HG03108 (cell line): Measurements from ENCODE around the gene FARP2.
"Not testable (repeated sequence)": the region's sequence is repeated elsewhere in the genome, so short reads cannot be mapped to it uniquely, and the experiment has no call there.

Source experiments
- ATAC-seq: cut with Tn5 transposase; IDR thresholded peaks from one replicate; pipeline ENCODE4 v1.9.1; 2021; ENCODE audit warnings: moderate library complexity; ENCODE audit not compliant: unreplicated experiment

Gene FARP2

DNA sequence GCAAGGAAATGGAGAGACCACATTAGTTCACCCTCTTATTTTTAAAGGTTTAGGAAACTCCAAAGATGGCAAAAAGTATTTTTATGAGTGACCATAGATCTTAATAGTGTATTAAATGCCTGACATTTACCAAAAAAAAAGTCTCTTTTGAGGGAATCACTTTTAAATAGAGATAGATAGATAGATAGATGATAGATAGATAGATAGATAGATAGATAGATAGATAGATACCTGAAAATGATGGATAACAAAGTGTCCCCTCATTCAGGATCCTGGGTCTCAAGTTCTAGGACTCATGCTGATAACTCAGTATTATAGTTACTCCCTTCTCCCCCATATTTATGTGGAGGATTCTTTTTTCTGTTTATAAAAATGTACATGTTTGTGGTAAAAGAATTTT is 52.8 kb downstream of the FARP2 start:
- ATAC-seq: no peak

DNA sequence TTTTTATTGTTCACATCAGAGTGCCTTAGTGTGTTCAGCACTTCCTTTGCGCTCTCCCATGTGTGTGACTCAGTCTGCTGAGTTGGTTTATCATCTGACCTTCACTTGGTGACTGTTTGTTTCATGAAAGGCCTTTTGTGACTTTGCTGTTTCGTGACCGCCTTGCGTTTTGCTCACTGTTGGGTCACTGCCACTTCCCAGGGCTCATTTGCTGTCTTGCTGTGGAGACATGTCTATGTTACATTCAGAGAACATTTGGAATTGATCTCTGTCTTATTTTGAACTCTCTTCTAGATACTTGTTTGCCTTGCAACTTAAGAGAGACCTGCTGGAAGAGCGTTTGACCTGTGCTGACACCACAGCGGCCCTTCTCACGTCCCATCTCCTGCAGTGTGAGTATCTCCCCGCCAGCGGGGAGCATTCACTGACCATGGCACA is 54.7 kb downstream of the FARP2 start:
- ATAC-seq: no peak

GRCh38 chr2:241412144-241412543 is 56.1 kb downstream of the FARP2 start:
- ATAC-seq: no peak

GRCh38 chr2:241413501-241413900 is 57.4 kb downstream of the FARP2 start:
- not testable (repeated sequence) for ATAC-seq

DNA sequence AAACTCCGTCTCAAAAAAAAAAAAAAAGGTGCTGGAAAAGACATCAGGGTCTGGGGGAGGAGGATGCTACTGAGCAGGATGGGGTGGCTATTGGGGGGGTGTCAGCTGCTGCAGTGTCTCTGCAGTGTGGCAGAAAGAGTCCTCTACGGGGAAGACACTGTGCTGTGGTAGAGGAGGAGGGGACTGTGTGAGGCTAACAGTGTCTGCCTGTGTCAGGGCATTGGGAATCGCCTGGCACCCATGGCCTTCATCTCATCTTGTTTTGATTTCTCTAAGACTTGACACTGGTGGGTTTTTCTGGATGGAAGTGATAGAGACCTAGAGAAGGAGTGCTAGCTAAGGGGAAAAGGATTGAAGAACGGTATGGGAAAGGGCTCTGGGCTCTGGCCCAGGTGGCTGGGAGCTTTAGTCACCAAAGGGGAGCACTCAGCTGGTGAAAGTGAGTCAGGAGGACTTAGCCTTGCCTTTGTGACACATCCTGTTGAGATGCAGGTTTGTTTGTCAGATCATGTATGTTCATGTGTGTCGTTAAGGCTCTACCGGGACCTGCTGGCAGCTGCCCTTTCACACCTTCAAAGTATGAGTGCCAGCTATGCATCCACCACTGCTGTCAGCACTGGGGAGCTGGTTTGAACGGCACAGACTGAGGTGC is 58.0 kb downstream of the FARP2 start:
- no peak for ATAC-seq

- ATAC-seq: no peak
Measured at GRCh38 chr2:241415196-241415595, 59.1 kb downstream of the FARP2 start.

DNA sequence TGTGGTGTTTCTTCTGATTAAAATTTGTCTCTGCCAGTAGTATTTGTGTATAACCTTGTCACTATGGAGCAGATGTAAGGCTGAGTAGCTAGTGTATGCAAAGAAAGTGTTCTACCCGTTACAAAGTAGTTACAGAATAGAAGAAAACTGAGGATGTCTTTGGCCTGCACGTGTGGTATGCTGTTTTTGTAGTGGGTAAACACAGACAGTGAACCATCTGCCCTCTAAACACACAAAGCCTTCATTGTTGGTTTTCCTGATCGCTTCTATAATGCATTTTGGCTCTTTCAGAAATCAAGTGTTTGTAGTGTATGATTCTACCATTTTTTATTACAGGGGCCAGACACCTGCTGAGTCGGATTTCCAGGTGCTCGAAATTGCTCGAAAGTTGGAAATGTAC is 61.5 kb downstream of the FARP2 start:
- ATAC-seq: no peak

DNA sequence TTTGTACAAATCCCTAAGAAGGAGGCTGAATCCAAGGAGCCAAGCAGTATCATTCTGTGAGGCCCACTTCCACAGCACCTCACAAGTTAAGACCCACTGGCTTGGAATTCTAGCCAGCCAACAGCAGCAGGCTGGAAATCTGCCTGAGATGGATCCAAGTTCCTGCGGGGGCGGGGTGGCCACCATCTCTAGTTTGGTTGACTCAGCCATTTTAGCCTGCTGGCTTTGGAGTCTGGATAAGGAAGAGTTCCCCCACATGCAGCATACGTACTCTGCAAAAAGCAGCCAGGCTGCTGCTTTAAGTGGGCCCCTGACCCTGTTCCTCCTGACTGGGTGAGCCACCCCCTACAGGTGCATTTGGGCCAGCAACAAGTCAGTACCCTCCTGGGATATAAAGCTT is 65.2 kb downstream of the FARP2 start:
- ATAC-seq: no peak

DNA sequence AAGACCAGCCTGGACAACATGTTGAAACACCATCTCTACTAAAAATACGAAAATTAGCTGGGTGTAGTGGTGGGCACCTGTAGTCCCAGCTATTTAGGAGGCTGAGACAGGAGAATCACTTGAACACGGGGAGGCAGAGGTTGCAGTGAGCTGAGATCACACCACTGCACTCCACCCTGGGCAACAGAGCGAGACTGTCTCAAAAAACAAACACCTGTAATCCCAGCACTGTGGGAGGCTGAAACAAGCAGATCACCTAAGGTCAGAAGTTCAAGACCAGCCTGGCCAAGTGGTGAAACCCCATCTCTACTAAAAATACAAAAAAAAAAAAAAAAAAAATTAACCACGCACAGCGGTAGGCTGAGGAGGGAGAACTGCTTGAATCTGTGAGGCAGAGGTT is 65.9 kb downstream of the FARP2 start:
- not testable (repeated sequence) for ATAC-seq

GRCh38 chr2:241422350-241422749 is 66.3 kb downstream of the FARP2 start:
- no peak for ATAC-seq

DNA sequence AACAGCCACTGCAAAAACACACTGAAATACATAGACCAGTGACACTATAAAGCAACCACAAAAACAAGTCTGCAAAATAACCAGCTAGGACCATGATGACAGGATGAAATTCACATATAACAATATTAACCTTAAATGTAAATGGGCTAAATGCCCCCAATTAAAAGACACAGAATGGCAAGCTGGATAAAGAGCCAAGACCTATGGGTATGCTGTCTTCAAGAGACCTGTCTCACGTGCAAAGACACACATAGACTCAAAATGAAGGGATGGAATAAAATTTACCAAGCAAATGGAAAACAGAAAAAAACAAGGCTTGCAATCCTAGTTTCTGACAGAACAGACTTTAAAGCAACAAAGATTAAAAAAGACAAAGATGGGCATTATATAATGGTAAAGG is 67.4 kb downstream of the FARP2 start:
- not testable (repeated sequence) for ATAC-seq

- ATAC-seq: no peak
Measured at GRCh38 chr2:241425368-241425767, 69.3 kb downstream of the FARP2 start.

DNA sequence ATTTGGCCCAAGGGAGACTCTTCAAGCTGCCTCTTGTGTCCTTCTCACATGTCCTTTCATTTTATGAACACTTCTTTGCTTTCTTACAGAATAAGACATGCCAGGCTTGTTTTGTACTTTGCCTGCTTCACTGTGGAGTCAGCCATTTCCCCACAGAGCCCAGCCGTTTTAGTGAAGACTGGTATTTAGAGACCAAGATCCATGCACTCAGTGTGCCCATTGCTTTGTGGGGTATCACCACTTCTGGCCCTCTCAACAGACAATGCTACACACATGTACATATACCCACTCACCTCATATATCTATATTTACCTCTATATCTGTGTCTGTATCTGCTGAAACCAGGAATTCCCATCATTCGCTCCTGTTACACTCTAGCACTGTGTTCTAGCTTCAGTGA is 74.1 kb downstream of the FARP2 start:
- ATAC-seq: no peak

GRCh38 chr2:241432824-241433448 is 76.9 kb downstream of the FARP2 start:
- no peak for ATAC-seq

DNA sequence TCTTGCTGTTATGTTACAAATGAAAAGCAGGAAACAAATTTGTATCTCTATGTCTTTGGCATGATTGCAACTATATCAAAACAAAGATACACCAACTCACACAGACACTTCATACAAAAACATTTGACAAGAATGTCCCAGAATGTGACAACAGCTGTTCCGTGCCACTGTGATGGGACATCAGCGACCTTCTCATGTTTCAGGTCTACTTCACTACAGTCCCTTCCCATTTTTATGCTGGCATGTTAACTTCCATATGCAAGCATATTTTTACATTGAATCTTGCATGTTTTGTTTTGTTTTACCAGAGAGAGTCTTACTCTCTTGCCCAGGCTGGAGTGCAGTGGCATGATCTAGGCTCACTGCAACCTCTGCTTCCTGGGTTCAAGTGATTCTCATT is 81.1 kb downstream of the FARP2 start:
- no peak for ATAC-seq

DNA sequence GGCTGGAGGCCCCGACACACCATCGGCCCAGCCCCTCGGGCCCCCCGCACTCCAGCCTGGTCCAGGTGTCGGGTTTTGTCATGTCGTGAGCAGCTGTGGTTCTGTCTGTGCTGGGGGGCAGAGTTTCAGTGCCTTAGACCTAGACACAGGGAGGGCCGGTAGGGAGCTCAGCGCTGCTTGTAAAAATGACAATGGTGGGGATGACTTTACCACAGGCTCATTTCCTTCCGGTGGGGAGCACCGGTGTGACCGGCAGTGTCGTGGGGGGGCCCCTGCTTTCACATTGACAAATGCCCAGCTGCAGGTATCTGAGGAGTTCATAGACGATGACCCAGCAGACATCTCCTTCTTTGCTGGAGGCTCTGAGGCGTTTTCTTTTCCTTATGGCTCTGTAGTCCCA is 85.4 kb downstream of the FARP2 start:
- ATAC-seq: no peak

DNA sequence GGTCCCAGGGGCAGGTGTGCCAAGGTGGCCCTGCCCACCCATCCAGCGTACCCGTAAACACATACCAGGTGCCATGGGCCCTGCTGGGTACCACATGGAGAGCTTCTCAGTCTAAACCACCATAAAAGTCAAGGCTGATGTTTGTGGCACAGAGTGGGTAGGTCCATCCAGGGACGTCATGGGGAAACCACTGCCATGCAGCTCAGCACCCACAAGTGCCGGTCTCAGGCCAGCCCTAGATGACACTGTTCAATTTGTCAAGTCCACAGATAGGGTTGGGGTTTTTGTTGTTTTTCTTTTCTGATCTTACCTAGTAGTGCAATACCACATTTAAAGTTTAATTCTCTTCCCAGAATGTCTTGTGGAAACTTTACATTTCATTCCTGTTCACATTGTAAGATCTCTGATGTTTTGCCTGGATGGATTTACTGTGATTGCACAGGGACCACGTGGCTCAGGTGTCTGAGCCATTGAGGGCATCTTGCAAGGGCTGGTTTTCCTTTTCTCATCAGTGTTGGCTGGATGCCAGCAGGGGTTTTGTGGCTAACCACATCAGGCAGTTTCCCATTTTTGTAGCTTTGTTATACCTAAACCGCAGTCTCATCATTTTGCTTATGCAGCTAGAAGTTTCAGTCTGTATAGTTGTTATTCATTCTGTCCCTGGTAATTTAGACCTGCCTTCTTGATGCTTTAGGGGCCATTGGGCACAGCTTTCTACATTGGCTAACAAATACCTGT is 87.6 kb downstream of the FARP2 start:
- no peak for ATAC-seq

GRCh38 chr2:241445426-241445825 is 89.3 kb downstream of the FARP2 start:
- ATAC-seq: no peak

- not testable (repeated sequence) for ATAC-seq
Measured at GRCh38 chr2:241450092-241450491, 94.0 kb downstream of the FARP2 start.

DNA sequence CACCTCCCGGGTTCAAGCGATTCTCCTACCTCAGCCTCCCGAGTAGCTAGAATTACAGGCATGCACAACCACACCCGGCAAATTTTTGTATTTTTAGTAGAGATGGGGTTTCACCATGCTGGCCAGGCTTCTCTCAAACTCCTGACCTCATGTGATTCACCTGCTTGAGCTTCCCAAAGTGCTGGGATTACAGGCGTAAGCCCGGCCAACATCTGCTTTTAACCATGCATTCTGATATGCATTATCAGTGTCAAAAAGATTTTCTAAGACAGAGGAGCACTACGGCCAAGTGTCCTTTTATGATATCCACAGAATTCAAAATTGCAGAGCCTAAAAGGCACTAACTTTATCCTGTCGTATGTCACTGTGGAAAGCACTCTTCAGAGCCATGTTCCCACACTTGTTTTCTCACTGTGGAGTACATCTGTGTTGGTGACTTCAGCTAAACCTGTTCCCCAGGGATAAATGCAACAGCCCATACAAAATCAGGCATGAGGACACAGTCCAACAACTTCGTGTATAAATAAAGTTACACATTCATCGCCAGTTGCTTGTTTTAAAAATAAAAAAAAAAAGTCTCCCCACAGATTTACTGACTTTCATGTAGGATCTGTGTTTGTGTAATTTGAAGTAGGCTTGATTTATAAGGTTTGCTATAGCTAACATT is 95.9 kb downstream of the FARP2 start:
- ATAC-seq: no peak

- not testable (repeated sequence) for ATAC-seq
Measured at GRCh38 chr2:241453919-241454318, 97.8 kb downstream of the FARP2 start.
